Right lobe of liver (tissue), 6 donors: ENCODE measurements around the gene CCDC198. TPM values are rescaled to one million over a fixed set of nuclear protein-coding genes. Genes with fewer than 3 reads are reported as not detected.

Source experiments
- ATAC-seq, 4 donors: fragments of 200-7000 bp; cut with Tn5 transposase; one replicate each; pipeline ENCODE4 v1.9.1; 2020; ENCODE audit warnings: mild to moderate bottlenecking in 4 of 4, moderate library complexity in 4 of 4
- DNase-seq, 3 donors: peaks; one replicate each; pipeline ENCODE4 v3.0.0-alpha.2; 2020
- H3K27ac ChIP-seq, 3 donors: fragments of 200-600 bp; one replicate each; pipeline ENCODE4 v1.8.0; 2022
- H3K27me3 ChIP-seq, 2 donors: fragments of 200-600 bp; one replicate each; pipeline ENCODE4 v1.8.0; 2022
- H3K36me3 ChIP-seq, 4 donors: fragments of 200-600 bp; sonication (generic) in 1 of 4; one replicate each; pipeline versions ENCODE4 v1.5.1 to v1.8.0; 2017 to 2022; ENCODE audit warnings: control low read depth in 1 of 4
- H3K4me1 ChIP-seq, 4 donors: fragments of 200-600 bp; sonication (generic) in 1 of 4; one replicate each; pipeline versions ENCODE4 v1.5.1 to v1.8.0; 2017 to 2022; ENCODE audit warnings: control low read depth in 1 of 4
- H3K4me3 ChIP-seq, 3 donors: fragments of 200-600 bp; one replicate each; pipeline ENCODE4 v1.8.0; 2022
- H3K9me3 ChIP-seq, 4 donors: fragments of 200-600 bp; sonication (generic) in 1 of 4; one replicate each; pipeline versions ENCODE4 v1.5.1 to v1.8.0; 2017 to 2022; ENCODE audit warnings: control low read depth in 1 of 4
- POLR2A ChIP-seq: fragments of 450-650 bp; IDR thresholded peaks from one replicate; pipeline ENCODE4 v1.6.1; 2017; ENCODE audit warnings: antibody characterized with exemption, mild to moderate bottlenecking
- WGBS: methylation state at CpG from one replicate; pipeline ENCODE4 v1.1.6; 2018; ENCODE audit warnings: low coverage, low lambda C conversion rate; ENCODE audit not compliant: insufficient coverage; ENCODE audit errors: missing lambda C conversion rate; 5-methylcytosine and 5-hydroxymethylcytosine counted together
- intact Hi-C, 2 donors: fragments of 100-400 bp; cut with DNase I; formaldehyde crosslinking; loops; one replicate each; pipeline versions ENCODE4 v1.11.2 to v1.14.1; 2022
- total RNA-seq, 6 experiments: library from RNA; depleted of rRNA in 2 of 6; stranded (reverse); fragments of >200 nt in 2 of 6; fragmentation: NEBNext Ultra II Directional in 3 of 6; extraction: Animal tissue kit (Norgen Biotek cat#: 25700) in 3 of 6; gene quantifications; one replicate each; pipeline versions ENCODE4 v1.1.0 to v1.2.4, GENCODE V29; 2016 to 2023
- TF ChIP-seq, protein P1 (sequence below), 4 donors: fragments of 200-600 bp in 3 of 4; fragments of 450-650 bp in 1 of 4; IDR thresholded peaks; one replicate each; pipeline versions ENCODE4 v1.5.1 to v1.8.0; 2016 to 2022; ENCODE audit warnings: antibody characterized with exemption in 4 of 4, mild to moderate bottlenecking in 2 of 4
- donor health status: DM: no; HTN: yes; CAD: no.
- donor health status: DM: no; HTN: no; CAD: no.
- donor health status: DM: no; HTN: no; CAD: no.
- donor health status: DM: no; HTN: yes; CAD: no.
- donor health status: DM: no; HTN: yes; CAD: no.

The CCDC198 gene
- total RNA-seq, 6 experiments from 2014 or later = 23.2 to 56.6 (median 37.1) TPM

DNA sequence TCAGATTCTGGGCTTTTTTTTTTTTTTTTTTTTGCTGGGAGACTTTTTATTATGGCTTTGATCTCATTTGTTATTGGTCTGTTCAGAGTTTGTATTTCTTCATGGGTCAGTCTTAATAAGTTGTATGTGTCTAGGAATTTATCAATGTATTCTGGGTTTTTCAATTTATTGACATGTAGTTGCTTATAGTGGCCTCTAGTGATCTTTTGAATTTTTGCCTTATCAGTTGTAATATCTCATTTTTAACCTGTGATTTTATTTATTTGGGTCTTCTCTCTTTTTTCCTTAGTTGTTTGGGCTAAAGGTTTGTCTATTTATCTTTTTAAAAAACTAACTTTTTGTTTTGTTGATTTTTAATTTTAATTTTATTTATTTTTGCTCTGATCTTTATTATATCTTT, 57.7 kb downstream of the CCDC198 start:
- DNase-seq = no peak
- no peaks in the 10 kb centered on the region for H3K4me1 ChIP-seq
- H3K4me3 ChIP-seq = no peak overlapping the region
- no peak overlapping the region for H3K27ac ChIP-seq
- no peaks in the 10 kb centered on the region for H3K36me3 ChIP-seq
- ATAC-seq = no peak
- no peaks in the 10 kb centered on the region for H3K9me3 ChIP-seq
- intact Hi-C loops = no loop called here
- H3K27me3 ChIP-seq = no peaks in the 10 kb centered on the region
- no peak for TF ChIP-seq POLR2A
- TF ChIP-seq, protein P1, sequence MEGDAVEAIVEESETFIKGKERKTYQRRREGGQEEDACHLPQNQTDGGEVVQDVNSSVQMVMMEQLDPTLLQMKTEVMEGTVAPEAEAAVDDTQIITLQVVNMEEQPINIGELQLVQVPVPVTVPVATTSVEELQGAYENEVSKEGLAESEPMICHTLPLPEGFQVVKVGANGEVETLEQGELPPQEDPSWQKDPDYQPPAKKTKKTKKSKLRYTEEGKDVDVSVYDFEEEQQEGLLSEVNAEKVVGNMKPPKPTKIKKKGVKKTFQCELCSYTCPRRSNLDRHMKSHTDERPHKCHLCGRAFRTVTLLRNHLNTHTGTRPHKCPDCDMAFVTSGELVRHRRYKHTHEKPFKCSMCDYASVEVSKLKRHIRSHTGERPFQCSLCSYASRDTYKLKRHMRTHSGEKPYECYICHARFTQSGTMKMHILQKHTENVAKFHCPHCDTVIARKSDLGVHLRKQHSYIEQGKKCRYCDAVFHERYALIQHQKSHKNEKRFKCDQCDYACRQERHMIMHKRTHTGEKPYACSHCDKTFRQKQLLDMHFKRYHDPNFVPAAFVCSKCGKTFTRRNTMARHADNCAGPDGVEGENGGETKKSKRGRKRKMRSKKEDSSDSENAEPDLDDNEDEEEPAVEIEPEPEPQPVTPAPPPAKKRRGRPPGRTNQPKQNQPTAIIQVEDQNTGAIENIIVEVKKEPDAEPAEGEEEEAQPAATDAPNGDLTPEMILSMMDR (IDR thresholded peaks at IDR 0.05) = peak in 1 of 4 donors; percentile 10

DNA sequence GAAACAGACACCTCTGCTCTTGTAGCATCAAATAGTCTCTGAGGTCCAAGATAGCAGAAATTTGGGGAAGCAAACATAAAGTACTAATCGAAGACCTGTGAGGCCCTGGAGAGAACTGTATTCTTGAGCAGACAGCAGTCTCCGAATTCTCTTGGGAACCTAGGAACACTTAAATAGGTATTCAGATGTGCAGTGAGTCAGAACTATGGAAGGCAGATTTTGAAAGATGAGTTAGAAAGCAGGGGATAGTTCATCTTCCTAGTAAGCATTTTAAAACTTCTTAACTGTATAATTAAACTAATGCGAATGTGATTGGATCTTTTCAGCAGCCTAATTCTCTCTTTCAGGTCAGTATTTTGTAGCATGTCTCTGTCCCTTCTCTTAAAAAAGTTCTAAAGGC, 72.7 kb downstream of the CCDC198 start:
- H3K27me3 ChIP-seq = no peaks in the 10 kb centered on the region
- ATAC-seq (no peak), DNase-seq (no peak)
- no peaks in the 10 kb centered on the region for H3K4me1 ChIP-seq
- H3K36me3 ChIP-seq = no peaks in the 10 kb centered on the region
- TF ChIP-seq POLR2A = no peak
- TF ChIP-seq, protein P1 (IDR thresholded peaks at IDR 0.05) = no peak
- H3K27ac ChIP-seq = no peak overlapping the region
- intact Hi-C loops = no loop called here
- no peak overlapping the region for H3K4me3 ChIP-seq
- 90% methylated on average over 3 of the region's 3 CpGs for WGBS
- no peaks in the 10 kb centered on the region for H3K9me3 ChIP-seq

DNA sequence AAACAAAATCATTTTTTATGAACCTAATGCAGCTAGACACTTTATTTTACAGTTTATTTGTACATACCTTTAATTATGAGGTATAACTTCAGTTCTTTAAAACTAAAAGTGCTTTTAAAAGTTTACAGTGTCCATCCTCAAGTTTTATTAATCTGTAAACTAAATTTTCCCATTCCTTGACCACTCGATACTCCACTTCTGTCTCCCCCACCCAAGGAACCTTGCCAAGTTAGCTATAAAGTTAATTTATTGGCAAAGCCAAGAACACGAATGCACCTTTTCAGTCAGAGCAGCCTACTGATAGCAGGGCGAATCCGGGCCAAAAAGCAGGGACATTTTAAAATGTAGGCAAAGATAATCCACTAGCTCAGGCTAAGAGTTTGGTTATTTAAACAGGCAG, 73.6 kb downstream of the CCDC198 start:
- TF ChIP-seq, protein P1 (IDR thresholded peaks at IDR 0.05) = no peak
- no peak for TF ChIP-seq POLR2A

More for the DNA sequence above, 73.6 kb downstream of the CCDC198 start:
- ATAC-seq = no peak
- no peak for DNase-seq
- intact Hi-C loops = no loop called here
- H3K4me3 ChIP-seq = no peak overlapping the region
- WGBS = 74% methylated on average over 4 of the region's 4 CpGs
- H3K36me3 ChIP-seq = no peaks in the 10 kb centered on the region
- peaks cover 0 to 8% (median 0%) of the 10 kb centered on the region in 4 donors for H3K4me1 ChIP-seq
- no peaks in the 10 kb centered on the region for H3K27me3 ChIP-seq
- H3K27ac ChIP-seq = no peak overlapping the region
- no peaks in the 10 kb centered on the region for H3K9me3 ChIP-seq

Other genes with a start within 250 kb of the CCDC198 start
- gene EXOC5, start 225.0 kb downstream of the CCDC198 start, total RNA-seq = 10 to 100 TPM; 20.7 to 34.5 (median 24.6) TPM
- 10 to 100 TPM; 18.1 to 25.1 (median 21.6) TPM for gene AP5M1, start 224.9 kb downstream of the CCDC198 start, total RNA-seq
- gene NAA30, start 103.3 kb downstream of the CCDC198 start, total RNA-seq = 10 to 100 TPM; 10.5 to 17.1 (median 13.5) TPM